Adrenal gland (tissue), 12 donors: Measurements from ENCODE around the gene AUTS2. TPM values are rescaled to one million over a fixed set of nuclear protein-coding genes. Genes with fewer than 3 reads are reported as not detected.

Experiments used
- DNase-seq, 7 donors: peaks; one replicate each; pipeline ENCODE4 v3.0.0-alpha.2; 2019 to 2020
- H3K27ac ChIP-seq, 5 donors: fragments of 200-600 bp; sonication (generic) in 4 of 5; 1 replicate in 3 of 5; 2 replicates in 2 of 5; pipeline versions ENCODE4 v1.5.1 to v1.8.0; 2016 to 2020; ENCODE audit warnings: mild to moderate bottlenecking in 1 of 5
- H3K27me3 ChIP-seq: fragments of 200-600 bp; 2 replicates; pipeline ENCODE4 v1.8.0; 2021
- H3K36me3 ChIP-seq, 2 donors: fragments of 200-600 bp; replicated peaks in 1 of 2; 1 replicate in 1 of 2; 2 replicates in 1 of 2; pipeline versions ENCODE4 v1.5.1 to v1.8.0; 2018 to 2022
- H3K4me1 ChIP-seq, 2 donors: fragments of 200-600 bp; replicated peaks in 1 of 2; 1 replicate in 1 of 2; 2 replicates in 1 of 2; pipeline versions ENCODE4 v1.5.1 to v1.8.0; 2018 to 2021
- H3K4me3 ChIP-seq, 4 donors: fragments of 200-600 bp; sonication (generic) in 3 of 4; one replicate each; pipeline ENCODE4 v1.5.1; 2016 to 2018
- H3K9me3 ChIP-seq, 3 donors: fragments of 200-600 bp; sonication (generic) in 1 of 3; replicated peaks in 1 of 3; 1 replicate in 2 of 3; 2 replicates in 1 of 3; pipeline versions ENCODE4 v1.5.1 to v1.8.0; 2016 to 2021
- CTCF ChIP-seq, 6 experiments: fragments of 450-650 bp in 4 of 6; fragments of 200-600 bp in 2 of 6; sonication (generic) in 1 of 6; IDR thresholded peaks; 1 replicate in 5 of 6; 2 replicates in 1 of 6; pipeline versions ENCODE4 v1.5.1 to v1.8.0; 2016 to 2021; ENCODE audit warnings: antibody characterized with exemption in 6 of 6, mild to moderate bottlenecking in 2 of 6, moderate library complexity in 1 of 6
- POLR2A ChIP-seq, 2 donors: fragments of 450-650 bp; IDR thresholded peaks; one replicate each; pipeline ENCODE4 v1.6.1; 2017; ENCODE audit warnings: antibody characterized with exemption in 2 of 2, mild to moderate bottlenecking in 2 of 2, moderate library complexity in 1 of 2
- WGBS, 4 donors: extraction: QIAGEN DNeasy Blood & Tissue Kit in 2 of 4; methylation state at CpG; one replicate each; pipeline versions ENCODE4 v1.1.5 to v1.1.7; 2013 to 2017; 5-methylcytosine and 5-hydroxymethylcytosine counted together
- intact Hi-C, 2 donors: fragments of 100-400 bp; cut with DNase I; formaldehyde crosslinking; loops; one replicate each; pipeline versions ENCODE4 v1.14.1 to v1.15.0; 2022 to 2023
- polyA plus RNA-seq, 3 donors: library from polyadenylated mRNA; stranded (reverse); fragments of 200-250 nt in 2 of 3; fragments of 350-450 nt in 1 of 3; fragmentation: Illumina TruSeq in 1 of 3; extraction: RNeasy Lipid Tissue Mini Kit (QIAGEN cat#74804) in 1 of 3; gene quantifications; one replicate each; pipeline ENCODE4 v1.2.3, GENCODE V29; 2013 to 2014
- total RNA-seq, 9 donors: library from RNA; depleted of rRNA in 4 of 9; stranded (reverse); fragments of >200 nt in 4 of 9; fragments of 120-200 nt in 1 of 9; fragmentation: NEBNext Ultra II Directional in 1 of 9; extraction: Animal tissue kit (Norgen Biotek cat#: 25700) in 1 of 9; gene quantifications; one replicate each; pipeline versions ENCODE4 v1.1.0 to v1.2.4, GENCODE V29; 2013 to 2023
- donor health status: healthy with polysubstance abuse.
- donor health status: Bipolar disorder and iron deficiency.
- donor health status: DM: yes; HTN: yes; CAD: no.
- donor health status: DM: no; HTN: no; CAD: no.
- donor health status: DM: no; HTN: no; CAD: no.
- donor health status: DM: yes; HTN: yes; CAD: no.

The AUTS2 gene
- total and polyA plus RNA-seq, 12 donors: 6.4 to 44.0 (median 15.2) TPM

GRCh38 chr7:70680306-70680705 is 1082.0 kb downstream of the AUTS2 start:
- intact Hi-C loops: no loop called here
- Histone ChIP-seq H3K36me3 (no peaks in the 10 kb centered on the region), H3K27ac (no peak overlapping the region), H3K4me1 (no peaks in the 10 kb centered on the region), H3K4me3 (no peak overlapping the region), H3K27me3 (no peaks in the 10 kb centered on the region), H3K9me3 (no peaks in the 10 kb centered on the region)
- TF ChIP-seq POLR2A (IDR thresholded peaks at IDR 0.05) (no peak), CTCF (IDR thresholded peaks at IDR 0.05) (no peak)
- DNase-seq: no peak
- WGBS, 4 donors: 92 to 98% (median 94%) methylated on average over 4 of the region's 4 CpGs

- DNase-seq: no peak
- Histone ChIP-seq H3K4me1 (no peaks in the 10 kb centered on the region), H3K27me3 (no peaks in the 10 kb centered on the region), H3K36me3 (no peaks in the 10 kb centered on the region), H3K9me3 (no peaks in the 10 kb centered on the region), H3K4me3 (no peak overlapping the region), H3K27ac (no peak overlapping the region)
- TF ChIP-seq POLR2A (IDR thresholded peaks at IDR 0.05) (no peak), CTCF (IDR thresholded peaks at IDR 0.05) (no peak)
- intact Hi-C loops: no loop called here
- 93 to 95% (median 94%) methylated on average over 11 to 15 of the region's 15 CpGs for WGBS, 4 donors
Observed at GRCh38 chr7:70680743-70681468, 1082.6 kb downstream of the AUTS2 start.

- no peak for TF ChIP-seq CTCF (IDR thresholded peaks at IDR 0.05)
- TF ChIP-seq POLR2A (IDR thresholded peaks at IDR 0.05): no peak
- no peak for DNase-seq
- no peaks in the 10 kb centered on the region for H3K36me3 ChIP-seq
- H3K4me3 ChIP-seq: no peak overlapping the region
- WGBS, 4 donors: 76 to 83% (median 79%) methylated on average over 12 of the region's 12 CpGs
- H3K4me1 ChIP-seq: no peaks in the 10 kb centered on the region
- intact Hi-C loops: no loop called here
- H3K27me3 ChIP-seq: no peaks in the 10 kb centered on the region
- no peak overlapping the region for H3K27ac ChIP-seq
- no peaks in the 10 kb centered on the region for H3K9me3 ChIP-seq
Observed at GRCh38 chr7:70681469-70682350, 1083.4 kb downstream of the AUTS2 start.

GRCh38 chr7:70684173-70684572 is 1085.9 kb downstream of the AUTS2 start:
- H3K9me3 ChIP-seq: no peaks in the 10 kb centered on the region
- no peaks in the 10 kb centered on the region for H3K27me3 ChIP-seq
- TF ChIP-seq CTCF (IDR thresholded peaks at IDR 0.05) (no peak), POLR2A (IDR thresholded peaks at IDR 0.05) (no peak)
- no peaks in the 10 kb centered on the region for H3K4me1 ChIP-seq
- no peaks in the 10 kb centered on the region for H3K36me3 ChIP-seq
- DNase-seq: no peak
- no peak overlapping the region for H3K27ac ChIP-seq
- no peak overlapping the region for H3K4me3 ChIP-seq
- intact Hi-C loops: no loop called here
- WGBS, 4 donors: 96 to 99% (median 98%) methylated on average over 8 of the region's 8 CpGs
